NCI-H524 (cell line): ENCODE data around the gene ANO1.

Source experiments
- DNase-seq, 2 experiments: peaks; one replicate each; lab custom pipeline; 2025; lab: John Stamatoyannopoulos, UW

The ANO1 gene

GRCh38 chr11:70050243-70050642 is 27.9 kb upstream of the ANO1 start:
- DNase-seq = no peak

GRCh38 chr11:70054004-70054403 is 24.1 kb upstream of the ANO1 start:
- no peak for DNase-seq

GRCh38 chr11:70055444-70055843 is 22.7 kb upstream of the ANO1 start:
- no peak for DNase-seq

GRCh38 chr11:70057080-70057479 is 21.0 kb upstream of the ANO1 start:
- no peak for DNase-seq

GRCh38 chr11:70059971-70060370 is 18.1 kb upstream of the ANO1 start:
- DNase-seq = no peak

GRCh38 chr11:70060611-70061293 is 17.4 kb upstream of the ANO1 start:
- DNase-seq = no peak

GRCh38 chr11:70061734-70062133 is 16.4 kb upstream of the ANO1 start:
- DNase-seq = no peak

GRCh38 chr11:70063121-70063520 is 15.0 kb upstream of the ANO1 start:
- no peak for DNase-seq

GRCh38 chr11:70063555-70063954 is 14.6 kb upstream of the ANO1 start:
- DNase-seq = no peak

- no peak for DNase-seq
Measured at GRCh38 chr11:70064008-70064725, 13.9 kb upstream of the ANO1 start.

- DNase-seq = no peak
Measured at GRCh38 chr11:70064726-70065317, 13.3 kb upstream of the ANO1 start.

GRCh38 chr11:70065318-70066135 is 12.6 kb upstream of the ANO1 start:
- no peak for DNase-seq

- no peak for DNase-seq
Measured at GRCh38 chr11:70066136-70066520, 12.0 kb upstream of the ANO1 start.

- DNase-seq = no peak
Measured at GRCh38 chr11:70066628-70067027, 11.5 kb upstream of the ANO1 start.

- no peak for DNase-seq
Measured at GRCh38 chr11:70067036-70067435, 11.1 kb upstream of the ANO1 start.

GRCh38 chr11:70067591-70068341 is 10.4 kb upstream of the ANO1 start:
- no peak for DNase-seq

- no peak for DNase-seq
Measured at GRCh38 chr11:70068345-70068744, 9.8 kb upstream of the ANO1 start.

- no peak for DNase-seq
Measured at GRCh38 chr11:70068950-70069349, 9.2 kb upstream of the ANO1 start.

- DNase-seq = no peak
Measured at GRCh38 chr11:70070706-70071105, 7.4 kb upstream of the ANO1 start.

GRCh38 chr11:70071996-70072395 is 6.1 kb upstream of the ANO1 start:
- DNase-seq = no peak

GRCh38 chr11:70072461-70072860 is 5.7 kb upstream of the ANO1 start:
- DNase-seq = no peak
